ENCODE results near the gene PRXL2C. TPM values are rescaled to one million over a fixed set of nuclear protein-coding genes. Genes with fewer than 3 reads are reported as not detected.
A peak's percentile ranks its signal among the peaks of the same experiment; 100 is the strongest.
"Not testable (repeated sequence)": the region's sequence is repeated elsewhere in the genome, so short reads cannot be mapped to it uniquely, and the experiment has no call there.

The PRXL2C gene, protein sequence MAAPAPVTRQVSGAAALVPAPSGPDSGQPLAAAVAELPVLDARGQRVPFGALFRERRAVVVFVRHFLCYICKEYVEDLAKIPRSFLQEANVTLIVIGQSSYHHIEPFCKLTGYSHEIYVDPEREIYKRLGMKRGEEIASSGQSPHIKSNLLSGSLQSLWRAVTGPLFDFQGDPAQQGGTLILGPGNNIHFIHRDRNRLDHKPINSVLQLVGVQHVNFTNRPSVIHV
- 10 to 100 TPM; 20.8 to 27.0 (median 22.1) TPM for total RNA-seq
- 21.3 TPM for total RNA-seq (2013)

DNA sequence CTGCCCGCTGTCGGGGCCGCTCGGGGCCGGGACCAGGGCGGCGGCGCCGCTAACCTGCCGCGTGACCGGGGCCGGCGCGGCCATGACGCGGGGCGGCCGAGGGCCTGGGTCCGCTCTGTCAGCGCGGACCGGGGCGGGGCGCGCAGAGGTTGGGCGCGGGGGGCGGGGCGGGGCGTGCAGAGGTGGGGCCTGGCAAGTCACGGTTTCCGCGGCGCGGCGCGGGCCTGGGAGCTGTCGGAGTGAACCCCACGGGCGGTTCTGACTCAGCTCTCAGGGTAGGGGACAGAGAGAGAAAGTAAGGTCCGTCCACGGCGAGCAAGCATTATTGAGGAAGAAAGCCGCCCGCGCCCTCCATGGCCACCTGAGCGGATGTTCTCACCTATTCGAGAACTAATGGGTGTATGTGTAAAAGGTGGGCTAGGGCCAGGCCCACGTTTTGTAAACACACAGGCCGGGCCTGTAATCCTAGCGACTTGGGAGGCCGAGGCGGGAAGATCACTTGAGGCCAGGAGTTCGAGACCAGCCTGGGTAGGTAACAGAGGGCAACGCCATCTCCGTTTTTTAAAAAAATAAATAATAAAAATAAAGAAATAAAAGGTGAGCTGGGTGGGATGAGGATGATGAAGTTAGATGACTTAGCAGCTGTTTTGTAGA lies at the start of gene PRXL2C:
TSS of gene PRXL2C (minus strand) at position 120 of the 654 bp plus-strand sequence. CDS start at position 84, 36 bp downstream.
- Mint-ChIP-seq H3K4me1 (peaks cover 17 to 20% of the 10 kb centered on the region in 2 donors), H3K27ac (peak within 1 kb of the TSS; percentile 92 to 96), H3K36me3 (no peaks in the 10 kb centered on the region), H3K4me3 (peak within 1 kb of the TSS; percentile 93), H3K9me3 (no peaks in the 10 kb centered on the region), H3K27me3 (ENCODE audit: low read depth in 2 of 2) (peaks cover 5 to 6% of the 10 kb centered on the region in 2 donors)
- intact Hi-C loops (cut with micrococcal nuclease), result loop anchor here (10.0 kb wide), 1 partner anchor 201 kb away; the partner anchor contains the start of gene HABP4
- H3K9me3 ChIP-seq (ENCODE audit: control insufficient read depth, insufficient read depth, low read length), result no peaks in the 10 kb centered on the region
- DNase-seq (peak; percentile 78 to 86), ATAC-seq (peak; percentile 67 to 86 (median 72))
- no peaks in the 10 kb centered on the region for H3K27me3 ChIP-seq (ENCODE audit: control insufficient read depth, insufficient read depth, low read length)
- peak within 1 kb of the TSS; percentile 67 for H3K4me3 ChIP-seq (ENCODE audit: low read length)
- H3K4me1 ChIP-seq (ENCODE audit: control insufficient read depth, insufficient read depth, low read length), result peaks cover 11% of the 10 kb centered on the region
- TF ChIP-seq, protein P1, sequence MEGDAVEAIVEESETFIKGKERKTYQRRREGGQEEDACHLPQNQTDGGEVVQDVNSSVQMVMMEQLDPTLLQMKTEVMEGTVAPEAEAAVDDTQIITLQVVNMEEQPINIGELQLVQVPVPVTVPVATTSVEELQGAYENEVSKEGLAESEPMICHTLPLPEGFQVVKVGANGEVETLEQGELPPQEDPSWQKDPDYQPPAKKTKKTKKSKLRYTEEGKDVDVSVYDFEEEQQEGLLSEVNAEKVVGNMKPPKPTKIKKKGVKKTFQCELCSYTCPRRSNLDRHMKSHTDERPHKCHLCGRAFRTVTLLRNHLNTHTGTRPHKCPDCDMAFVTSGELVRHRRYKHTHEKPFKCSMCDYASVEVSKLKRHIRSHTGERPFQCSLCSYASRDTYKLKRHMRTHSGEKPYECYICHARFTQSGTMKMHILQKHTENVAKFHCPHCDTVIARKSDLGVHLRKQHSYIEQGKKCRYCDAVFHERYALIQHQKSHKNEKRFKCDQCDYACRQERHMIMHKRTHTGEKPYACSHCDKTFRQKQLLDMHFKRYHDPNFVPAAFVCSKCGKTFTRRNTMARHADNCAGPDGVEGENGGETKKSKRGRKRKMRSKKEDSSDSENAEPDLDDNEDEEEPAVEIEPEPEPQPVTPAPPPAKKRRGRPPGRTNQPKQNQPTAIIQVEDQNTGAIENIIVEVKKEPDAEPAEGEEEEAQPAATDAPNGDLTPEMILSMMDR (IDR thresholded peaks at IDR 0.05), result no peak
- H3K27ac ChIP-seq (ENCODE audit: low read length), result peak within 1 kb of the TSS; percentile 86
- under 1% methylated on average over 54 of the region's 57 CpGs for WGBS (ENCODE audit: insufficient coverage)
- H3K36me3 ChIP-seq (ENCODE audit: control insufficient read depth, insufficient read depth, low read length), result peaks cover 11% of the 10 kb centered on the region

DNA sequence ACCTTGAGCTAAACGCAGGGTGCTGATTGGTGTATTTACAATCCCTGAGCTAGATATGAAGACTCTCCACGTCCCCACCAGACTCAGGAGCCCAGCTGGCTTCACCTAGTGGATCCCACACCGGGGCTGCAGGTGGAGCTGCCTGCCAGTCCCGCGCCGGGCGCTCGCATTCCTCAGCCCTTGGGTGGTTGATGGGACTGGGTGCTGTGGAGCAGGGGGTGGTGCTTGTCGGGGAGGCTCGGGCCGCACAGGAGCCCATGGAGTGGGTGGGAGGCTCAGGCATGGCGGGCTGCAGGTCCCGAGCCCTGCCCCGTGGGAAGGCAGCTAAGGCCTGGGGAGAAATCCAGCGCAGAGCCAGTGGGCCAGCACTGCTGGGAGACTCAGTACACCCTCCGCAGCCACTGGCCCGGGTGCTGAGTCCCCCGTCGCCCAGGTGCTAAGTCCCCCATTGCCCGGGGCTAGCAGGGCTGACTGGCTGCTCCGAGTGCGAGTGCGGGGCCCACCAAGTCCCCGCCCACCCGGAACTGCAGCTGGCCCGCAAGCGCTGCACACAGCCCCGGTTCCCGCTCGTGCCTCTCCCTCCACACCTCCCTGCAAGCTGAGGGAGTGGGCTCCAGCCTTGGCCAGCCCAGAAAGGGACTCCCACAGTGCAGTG lies 45.7 kb upstream of the PRXL2C start:
- H3K4me1 ChIP-seq (ENCODE audit: control insufficient read depth, insufficient read depth, low read length); intact Hi-C loops (cut with micrococcal nuclease): not testable (repeated sequence)

DNA sequence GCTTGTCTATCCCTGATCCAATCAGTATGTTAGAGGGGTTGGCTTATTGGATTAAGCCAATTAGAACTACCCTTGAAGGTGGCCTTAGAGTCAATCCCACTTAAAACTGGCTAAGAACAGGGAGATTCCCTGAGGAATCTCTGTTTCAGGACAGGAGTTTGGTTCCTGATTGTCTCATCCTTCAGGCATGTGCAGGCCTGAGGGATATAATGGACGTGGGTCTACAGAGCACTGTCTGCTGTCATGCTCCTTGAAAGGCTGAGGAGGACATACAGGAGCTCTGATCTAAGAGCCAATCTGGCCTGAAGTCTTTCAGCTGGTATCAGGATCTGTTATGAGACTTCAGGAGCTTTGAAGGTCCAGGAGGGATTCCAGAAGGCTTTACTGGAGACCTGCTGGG lies 36.2 kb upstream of the PRXL2C start:
- no peaks in the 10 kb centered on the region for H3K27me3 ChIP-seq (ENCODE audit: control insufficient read depth, insufficient read depth, low read length)
- Mint-ChIP-seq H3K36me3 (no peaks in the 10 kb centered on the region), H3K4me1 (peaks cover 4 to 16% of the 10 kb centered on the region in 2 donors), H3K4me3 (no peak overlapping the region), H3K27ac (no peak overlapping the region), H3K27me3 (ENCODE audit: low read depth in 2 of 2) (peaks cover 0 to 6% of the 10 kb centered on the region in 2 donors), H3K9me3 (peaks cover 5 to 6% of the 10 kb centered on the region in 2 donors)
- DNase-seq, result no peak
- TF ChIP-seq, protein P1 (IDR thresholded peaks at IDR 0.05), result no peak
- WGBS (ENCODE audit: insufficient coverage), result 63% methylated on average over 1 of the region's 1 CpG
- H3K36me3 ChIP-seq (ENCODE audit: control insufficient read depth, insufficient read depth, low read length), result no peaks in the 10 kb centered on the region
- no peak overlapping the region for H3K4me3 ChIP-seq (ENCODE audit: low read length)
- H3K9me3 ChIP-seq (ENCODE audit: control insufficient read depth, insufficient read depth, low read length), result no peaks in the 10 kb centered on the region
- peaks cover 7% of the 10 kb centered on the region for H3K4me1 ChIP-seq (ENCODE audit: control insufficient read depth, insufficient read depth, low read length)
- no peak overlapping the region for H3K27ac ChIP-seq (ENCODE audit: low read length)
- intact Hi-C loops (cut with micrococcal nuclease), result no loop called here
- no peak for ATAC-seq

More for the DNA sequence above, 45.7 kb upstream of the PRXL2C start:
- ATAC-seq; H3K4me3 Mint-ChIP-seq; H3K27ac Mint-ChIP-seq; H3K4me1 Mint-ChIP-seq; H3K9me3 ChIP-seq (ENCODE audit: control insufficient read depth, insufficient read depth, low read length); H3K27me3 ChIP-seq (ENCODE audit: control insufficient read depth, insufficient read depth, low read length); H3K36me3 Mint-ChIP-seq; H3K27me3 Mint-ChIP-seq (ENCODE audit: low read depth in 2 of 2); H3K36me3 ChIP-seq (ENCODE audit: control insufficient read depth, insufficient read depth, low read length); H3K4me3 ChIP-seq (ENCODE audit: low read length); DNase-seq; H3K27ac ChIP-seq (ENCODE audit: low read length): not testable (repeated sequence)
- 96% methylated on average over 25 of the region's 30 CpGs for WGBS (ENCODE audit: insufficient coverage)
- H3K9me3 Mint-ChIP-seq, result peaks cover 5 to 12% of the 10 kb centered on the region in 2 donors

Data from natural killer cell (primary cell).